OCI-M2 (cell line): ENCODE measurements around the gene PRR7.

Experiments
- DNase-seq: peaks from one replicate; lab custom pipeline; 2025; ENCODE audit not compliant: unreplicated experiment; lab: John Stamatoyannopoulos, UW

The PRR7 gene

GRCh38 chr5:177468685-177469628 lies 22.3 kb downstream of the PRR7 start:
- DNase-seq = no peak

DNA sequence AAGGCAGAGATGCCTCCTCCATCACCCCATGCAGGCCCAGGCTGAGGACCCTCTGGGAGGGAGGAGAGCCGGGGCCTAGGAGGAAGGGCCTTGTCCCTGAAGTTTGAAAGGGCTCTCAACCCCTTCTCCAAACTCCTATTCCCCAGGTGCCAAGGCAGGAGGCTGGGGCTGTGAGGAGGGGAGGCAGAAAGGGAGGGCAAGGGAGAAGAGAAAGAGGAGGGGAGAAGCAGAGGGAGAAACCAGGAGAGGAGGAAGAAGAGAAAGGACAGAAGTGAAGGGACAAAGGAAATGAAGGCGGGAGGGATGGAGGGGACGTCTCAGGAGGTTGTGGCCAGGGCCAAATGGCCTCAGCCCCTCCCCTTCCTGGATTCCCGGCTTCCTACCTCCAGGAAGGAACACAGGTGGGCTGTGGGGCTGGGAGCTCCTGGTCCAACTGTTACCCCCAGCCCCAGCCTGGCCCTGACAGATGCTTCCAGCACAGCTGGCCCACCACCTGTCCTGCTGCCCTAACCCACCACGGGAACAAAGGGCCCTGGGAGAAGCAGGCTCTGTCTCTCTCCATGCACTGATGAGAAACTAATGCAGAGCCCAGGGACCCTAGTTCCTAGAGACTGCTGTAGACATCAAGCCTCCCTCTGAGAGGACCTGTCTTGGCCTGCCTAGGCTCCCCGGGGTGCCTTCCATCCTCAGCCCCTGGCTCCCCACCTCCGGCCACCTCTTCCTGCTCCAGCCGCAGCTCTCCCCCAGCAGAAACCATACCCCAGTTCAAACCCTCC lies 23.3 kb downstream of the PRR7 start:
- DNase-seq = no peak

GRCh38 chr5:177470759-177471536 lies 24.3 kb downstream of the PRR7 start:
- no peak for DNase-seq

- no peak for DNase-seq
Observed at GRCh38 chr5:177471610-177472356, 25.2 kb downstream of the PRR7 start.

- no peak for DNase-seq
Observed at GRCh38 chr5:177472460-177473442, 26.1 kb downstream of the PRR7 start.

DNA sequence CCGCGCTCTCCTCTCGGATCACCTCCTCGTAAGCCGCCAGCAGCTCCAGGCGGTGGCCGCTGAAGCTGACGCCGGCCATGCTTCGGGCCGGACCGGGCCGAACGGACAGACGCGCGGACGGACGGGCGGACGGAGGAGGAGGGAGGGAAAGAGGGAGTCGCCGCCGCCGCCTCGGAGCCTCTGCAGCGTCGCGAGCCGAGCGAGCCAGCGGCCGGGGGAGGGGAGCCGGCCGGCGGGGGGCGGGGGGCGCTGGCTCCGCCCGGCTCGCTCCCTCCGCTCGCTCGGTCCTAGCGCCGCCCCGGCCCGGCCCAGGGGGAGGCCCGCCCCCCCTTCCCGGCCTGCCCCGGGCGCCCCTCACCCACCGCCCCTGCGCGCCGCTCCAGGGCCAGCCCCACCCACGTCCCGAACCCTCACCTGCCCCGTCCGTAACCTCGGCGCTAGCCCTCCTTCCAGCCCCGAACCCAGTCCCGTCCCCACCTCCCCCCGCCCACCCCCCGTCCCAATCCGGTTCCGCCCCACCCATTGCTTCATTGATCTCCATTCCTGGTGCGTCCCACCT lies 26.9 kb downstream of the PRR7 start, which contains the start of gene DBN1:
Gene DBN1 (minus strand): TSS at position 192 of the 559 bp plus-strand sequence. CDS start 113 bp downstream, at position 79.
- no peak for DNase-seq

GRCh38 chr5:177474002-177474476 lies 27.4 kb downstream of the PRR7 start:
- DNase-seq = no peak

- DNase-seq = no peak
Observed at GRCh38 chr5:177474846-177475562, 28.4 kb downstream of the PRR7 start.

DNA sequence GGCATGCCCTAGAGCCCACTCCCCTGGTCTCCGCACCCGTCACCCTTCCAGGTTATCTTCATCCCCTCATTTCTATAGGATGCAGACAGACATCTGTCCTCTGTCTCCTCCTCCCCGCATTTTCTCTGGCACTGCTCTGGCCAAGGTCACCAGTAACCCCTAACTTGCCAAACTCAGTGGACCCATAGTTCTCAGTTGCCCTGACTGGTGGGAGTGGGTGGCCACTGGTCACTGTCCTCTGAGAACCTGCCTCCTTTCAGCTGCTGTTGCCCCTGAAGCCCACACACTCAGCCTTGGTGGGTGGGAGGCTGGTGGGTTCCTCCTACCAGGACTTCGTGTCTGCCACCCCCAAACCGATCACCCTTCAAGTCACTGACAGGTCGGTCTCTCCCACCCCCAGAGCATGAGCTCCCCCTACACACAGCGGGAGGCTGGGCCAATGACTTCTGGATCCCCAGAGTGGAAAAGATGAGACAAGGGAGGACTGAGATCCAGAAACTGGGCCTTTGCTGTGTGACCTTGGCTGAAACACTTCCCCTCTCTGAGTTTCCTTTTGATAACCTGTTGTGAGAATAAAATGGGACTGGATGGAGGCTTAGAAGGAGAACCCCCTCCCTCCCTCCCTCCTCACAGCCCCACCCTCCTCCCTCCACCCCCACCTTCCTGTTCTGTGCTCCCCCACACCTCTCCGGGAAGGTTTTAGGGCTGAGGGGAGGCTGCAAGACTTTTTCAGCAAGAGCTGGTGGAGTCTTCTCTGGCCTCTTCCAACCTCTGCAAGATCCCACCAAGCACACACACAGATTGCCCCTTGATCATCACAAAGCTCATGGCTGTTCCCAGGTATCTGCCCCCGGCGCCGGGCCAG lies 29.2 kb downstream of the PRR7 start:
- DNase-seq = no peak

- DNase-seq = no peak
Observed at GRCh38 chr5:177476531-177477233, 30.1 kb downstream of the PRR7 start.

DNA sequence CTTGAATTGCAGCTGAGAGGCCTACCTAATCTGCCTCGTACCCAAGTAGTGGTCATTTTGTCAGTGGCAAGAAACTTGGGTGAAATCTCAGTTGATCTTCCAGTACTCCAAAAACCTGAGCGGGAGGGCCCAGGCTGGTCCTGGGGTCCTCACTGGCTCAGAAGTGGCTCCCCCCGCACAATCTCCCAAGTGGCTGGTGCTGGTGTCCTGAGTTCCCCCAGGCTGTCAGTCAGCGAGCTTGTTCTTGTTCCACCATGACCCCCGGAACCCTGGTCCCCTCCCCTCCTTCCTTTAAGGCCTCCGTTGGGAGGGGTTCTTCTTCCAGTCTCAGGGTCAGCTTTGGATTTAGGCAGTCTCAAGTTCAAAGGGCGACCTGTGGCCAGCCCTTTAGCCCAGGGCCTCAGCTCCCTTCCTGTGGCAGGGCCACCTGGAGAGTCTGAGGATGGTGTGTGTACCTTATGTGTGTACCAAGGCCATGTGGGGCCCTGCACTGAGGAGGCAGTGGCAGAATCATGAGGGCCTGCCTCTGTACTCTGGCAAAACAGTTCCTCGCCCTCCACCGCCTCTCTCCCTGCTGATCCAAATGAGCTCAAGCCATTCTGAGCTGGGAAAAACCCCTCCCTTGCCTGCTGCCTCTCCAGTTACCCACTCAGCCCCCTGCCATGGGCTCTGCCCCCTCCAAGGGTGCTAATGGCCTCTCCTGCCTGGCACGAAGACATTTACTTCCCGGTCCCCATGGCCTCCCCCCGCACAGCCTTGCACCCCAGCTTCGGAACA lies 31.3 kb downstream of the PRR7 start:
- DNase-seq = no peak

GRCh38 chr5:177478711-177479646 lies 32.4 kb downstream of the PRR7 start:
- DNase-seq = no peak

DNA sequence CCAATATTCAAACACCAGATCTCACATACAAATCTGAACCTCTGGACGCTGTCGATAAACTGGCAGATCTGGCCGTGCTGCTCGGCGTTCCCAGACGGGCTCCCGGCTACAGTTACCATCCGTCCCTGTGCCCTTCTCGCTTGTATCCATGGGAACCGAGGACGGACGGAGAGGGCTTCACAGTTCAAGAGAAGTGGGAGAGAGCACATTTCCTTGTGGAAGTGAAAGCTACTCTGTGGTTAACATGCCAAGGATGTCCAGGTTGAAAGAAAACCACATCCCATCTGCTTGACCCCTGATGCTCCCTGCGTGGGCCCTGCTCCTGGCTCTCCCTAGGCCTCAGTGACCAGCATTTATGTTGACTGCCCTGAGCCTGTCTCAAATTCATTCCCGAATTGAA lies 33.2 kb downstream of the PRR7 start:
- DNase-seq = no peak

- no peak for DNase-seq
Observed at GRCh38 chr5:177482359-177482795, 35.8 kb downstream of the PRR7 start.

DNA sequence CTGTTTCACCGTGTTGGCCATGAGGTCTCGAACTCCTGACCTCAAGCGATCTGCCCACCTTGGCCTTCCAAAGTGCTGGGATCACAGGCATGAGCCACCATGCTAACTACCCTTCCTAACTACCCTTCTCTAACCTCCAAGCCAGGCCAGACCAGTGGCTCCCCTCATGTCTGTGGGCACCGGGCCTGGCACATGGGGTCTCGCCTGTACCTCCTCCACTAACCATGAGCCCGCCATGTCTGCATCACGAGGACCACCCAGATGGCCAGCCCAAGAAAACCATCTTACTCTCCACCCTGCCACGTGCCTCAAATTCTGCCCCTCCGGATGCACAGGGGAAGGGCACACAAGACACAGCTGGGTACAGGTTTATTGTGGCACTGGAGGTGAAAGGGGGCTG lies 36.4 kb downstream of the PRR7 start:
- DNase-seq = no peak
